Stimulated activated CD4-positive, alpha-beta T cell treated with anti-CD3 and anti-CD28 coated beads, TNF-alpha, amount 100 ng/mL, for 48 hours (primary cell): ENCODE results near the gene MYL12B.
"Not testable (repeated sequence)": the region's sequence is repeated elsewhere in the genome, so short reads cannot be mapped to it uniquely, and the experiment has no call there.

ENCODE experiments used
- DNase-seq, 3 donors: peaks; one replicate each; pipeline ENCODE4 v3.0.0-alpha.2; 2020; ENCODE audit warnings: low read depth in 3 of 3

Gene MYL12B

DNA sequence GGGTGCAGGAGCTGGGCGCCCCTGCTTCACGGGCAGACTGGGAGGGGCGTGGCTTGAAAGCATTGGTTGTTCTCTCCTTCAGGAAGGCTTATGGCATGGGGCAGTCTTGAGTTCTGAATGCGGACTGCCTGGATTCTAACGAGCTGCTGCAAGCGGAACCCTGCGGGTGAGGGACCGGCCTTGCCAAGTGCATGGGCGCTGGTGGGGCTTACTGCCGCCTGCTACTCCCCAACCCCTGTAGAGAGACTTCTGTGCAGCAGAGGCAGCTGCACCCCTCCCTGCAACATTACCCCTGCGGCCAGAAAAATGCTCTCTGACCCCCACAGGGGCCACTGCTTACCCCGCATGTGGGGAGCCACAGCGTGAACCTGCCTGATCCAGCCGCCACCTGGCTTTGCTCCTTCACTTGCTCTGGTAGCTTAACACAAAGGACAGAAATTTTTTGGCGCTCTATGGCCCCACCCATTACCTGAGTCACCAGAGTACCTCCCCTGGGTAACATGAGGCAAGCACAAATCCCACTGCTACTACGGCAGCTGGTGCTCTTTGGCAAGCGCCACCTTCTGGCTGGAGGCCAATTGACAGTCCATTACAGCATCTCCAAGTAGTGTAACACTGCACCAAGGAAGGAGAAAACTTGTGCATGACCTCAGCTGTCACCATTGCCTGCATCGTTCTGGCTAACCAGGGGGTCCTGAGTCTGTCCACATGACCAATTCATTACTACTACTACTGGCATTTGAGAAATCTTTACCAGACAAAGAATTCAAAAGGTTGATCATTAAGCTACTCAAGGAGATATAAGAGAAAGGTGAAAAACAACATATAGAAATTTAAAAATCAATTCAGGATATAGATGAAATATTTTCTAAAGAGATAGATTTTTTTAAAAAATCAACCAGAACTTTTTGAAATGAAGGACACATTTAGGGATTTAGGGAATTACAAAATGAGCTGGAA lies 35.4 kb downstream of the MYL12B start:
- DNase-seq: peak; percentile 84 to 90 (median 89)

DNA sequence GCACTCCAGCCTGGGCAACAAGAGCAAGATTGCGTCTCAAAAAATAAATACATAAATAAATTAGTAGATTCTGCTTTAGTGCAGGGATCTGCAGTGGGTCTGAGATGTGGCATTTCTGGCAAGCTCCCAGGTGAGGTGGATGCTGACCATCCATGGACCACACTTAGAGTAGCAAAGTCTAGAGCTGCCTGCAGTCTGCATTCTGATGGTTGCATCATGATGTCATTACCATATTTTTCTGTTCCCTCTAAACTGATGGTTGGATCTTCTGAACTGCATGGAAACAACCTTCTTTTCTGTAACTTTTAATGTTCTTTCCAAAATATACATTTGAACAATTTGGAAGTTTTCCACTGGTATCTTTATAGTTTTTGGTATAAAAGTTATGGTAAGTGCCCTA lies 42.9 kb downstream of the MYL12B start:
- no peak for DNase-seq

DNA sequence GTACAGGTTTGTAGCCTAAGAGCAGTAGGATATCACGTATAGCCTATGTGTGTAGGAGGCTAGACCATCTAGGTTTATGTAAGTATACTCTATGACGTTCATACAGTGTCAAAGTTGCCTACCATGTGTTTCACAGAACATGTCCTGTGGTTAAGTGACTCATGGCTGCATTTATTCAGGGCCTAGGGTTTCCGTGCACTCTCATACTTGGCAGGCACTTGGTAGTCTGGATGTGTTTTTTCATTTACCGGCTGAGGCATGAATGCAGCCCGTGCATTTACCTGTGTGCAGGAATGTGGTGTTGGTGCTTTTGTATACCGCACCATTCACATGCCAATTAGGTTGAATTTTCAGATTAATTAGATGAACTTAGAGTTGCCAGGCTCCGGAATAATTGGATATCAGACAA lies 43.4 kb downstream of the MYL12B start:
- DNase-seq: peak; percentile 19 to 41 (median 30)

DNA sequence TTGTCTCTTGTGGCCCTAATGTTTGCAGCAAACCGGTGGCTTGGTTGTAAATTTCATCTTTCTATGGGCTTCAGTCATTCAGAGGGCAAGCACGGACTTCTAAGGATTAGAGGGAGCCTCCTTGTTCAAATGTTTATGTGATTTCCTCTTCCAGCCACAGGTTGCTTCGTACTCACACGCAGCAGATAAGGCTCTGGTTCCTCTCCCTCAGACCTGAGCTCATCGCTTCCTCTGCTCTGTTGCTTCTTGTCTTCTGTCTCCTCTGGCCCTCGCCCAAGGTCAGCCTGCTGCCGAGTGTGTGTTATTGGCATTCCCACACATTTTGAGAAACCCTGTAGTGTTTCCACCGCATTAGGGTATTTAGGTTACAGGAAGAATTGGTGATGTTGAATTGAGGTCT lies 44.0 kb downstream of the MYL12B start:
- no peak for DNase-seq

DNA sequence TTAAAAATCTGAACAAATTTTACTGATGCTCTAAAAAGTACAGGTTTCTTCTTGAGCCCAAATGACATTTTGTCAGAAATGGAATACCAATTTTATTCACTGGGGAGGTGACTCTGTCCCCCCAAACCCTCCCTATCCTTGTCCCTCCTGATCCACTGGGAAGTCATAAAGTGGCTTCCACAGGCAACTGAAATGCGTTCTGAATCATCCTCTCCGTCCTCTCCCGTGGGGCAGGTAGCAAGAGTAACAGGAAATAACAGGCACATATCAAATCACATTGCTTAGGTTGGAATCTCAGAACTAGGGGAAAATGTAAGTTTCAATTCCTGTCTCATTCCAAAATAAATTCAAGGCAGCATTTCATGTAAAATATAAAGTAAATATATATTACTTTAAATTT lies 44.5 kb downstream of the MYL12B start:
- DNase-seq: no peak

DNA sequence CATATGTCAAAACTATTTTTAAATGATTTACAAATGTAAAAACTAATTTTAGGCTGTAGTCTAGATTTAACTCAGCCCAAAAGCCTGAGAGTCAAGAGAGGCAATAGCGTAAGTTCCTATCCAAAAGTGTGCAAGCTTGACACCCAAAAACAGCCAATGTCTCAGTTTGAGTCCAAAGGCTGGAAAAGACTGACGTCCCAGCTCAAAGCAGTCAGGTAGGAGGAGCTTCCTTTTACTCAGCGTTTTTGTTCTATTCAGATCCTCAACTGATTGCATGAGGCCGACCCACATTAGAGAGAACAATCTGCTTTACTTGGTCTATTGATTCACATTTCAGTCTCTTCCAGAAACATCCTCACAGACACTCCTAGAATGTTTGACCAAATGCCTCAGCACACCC lies 51.8 kb downstream of the MYL12B start:
- DNase-seq: no peak

DNA sequence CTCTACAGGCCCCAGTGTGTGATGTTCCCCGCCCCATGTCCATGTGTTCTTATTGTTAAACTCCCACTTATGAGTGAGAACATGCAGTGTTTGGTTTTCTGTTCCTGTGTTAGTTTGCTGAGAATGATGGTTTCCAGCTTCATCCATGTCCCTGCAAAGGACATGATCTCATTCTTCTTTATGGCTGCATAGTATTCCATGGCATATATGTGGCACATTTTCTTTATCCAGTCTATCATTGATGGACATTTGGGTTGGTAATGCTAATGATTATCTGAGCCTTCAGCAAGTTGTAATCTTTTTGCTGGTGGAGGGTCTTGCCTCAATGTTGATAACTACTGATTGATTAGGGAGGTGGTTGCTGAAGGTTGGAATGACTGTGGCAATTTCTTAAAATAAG lies 53.4 kb downstream of the MYL12B start:
- not testable (repeated sequence) for DNase-seq

DNA sequence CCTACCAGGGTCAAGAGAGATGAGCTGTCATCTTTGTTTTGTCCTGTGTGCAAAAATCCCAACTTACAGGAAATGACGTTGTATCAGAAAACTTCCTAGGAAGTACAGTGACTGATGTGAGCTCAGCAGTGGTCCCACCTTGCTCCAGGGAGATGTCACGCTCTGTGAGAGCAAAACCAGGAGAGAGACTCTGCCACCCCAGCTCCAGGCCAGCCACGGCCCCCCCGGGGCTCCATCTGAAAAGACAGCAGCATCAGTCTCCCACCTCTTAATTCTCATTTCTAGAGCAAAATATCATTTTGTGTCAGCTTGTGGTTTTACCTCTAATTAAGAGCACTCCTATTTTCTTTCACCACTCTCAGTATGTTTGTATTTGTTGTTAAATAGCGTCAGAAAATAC lies 57.5 kb downstream of the MYL12B start:
- no peak for DNase-seq

DNA sequence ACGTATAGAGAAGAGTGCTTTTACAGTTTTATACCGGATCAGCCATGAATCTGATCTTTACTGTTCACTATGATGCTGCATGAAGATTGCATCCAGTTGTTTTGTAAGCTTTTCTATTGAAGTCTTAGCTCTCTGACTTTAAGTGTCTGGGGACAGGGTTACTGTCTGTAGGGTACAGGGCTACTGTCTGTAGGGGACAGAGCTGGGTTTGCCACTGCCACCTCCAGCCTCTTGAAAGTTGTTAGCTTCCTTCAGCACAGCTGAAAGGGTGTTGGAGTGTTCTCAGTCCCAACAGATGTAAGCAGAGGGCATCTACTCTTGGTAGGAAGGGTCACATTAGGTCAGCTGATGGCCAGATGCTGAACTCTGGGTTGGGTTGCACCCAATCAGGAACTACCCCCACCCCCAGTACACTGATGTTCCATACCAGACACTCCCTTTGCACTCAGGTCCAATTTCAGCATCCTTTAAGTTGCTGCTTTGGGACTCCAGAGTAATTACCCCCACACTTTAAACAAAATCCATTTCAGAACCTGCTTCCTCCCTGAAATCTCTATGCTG lies 58.0 kb downstream of the MYL12B start:
- DNase-seq: no peak

DNA sequence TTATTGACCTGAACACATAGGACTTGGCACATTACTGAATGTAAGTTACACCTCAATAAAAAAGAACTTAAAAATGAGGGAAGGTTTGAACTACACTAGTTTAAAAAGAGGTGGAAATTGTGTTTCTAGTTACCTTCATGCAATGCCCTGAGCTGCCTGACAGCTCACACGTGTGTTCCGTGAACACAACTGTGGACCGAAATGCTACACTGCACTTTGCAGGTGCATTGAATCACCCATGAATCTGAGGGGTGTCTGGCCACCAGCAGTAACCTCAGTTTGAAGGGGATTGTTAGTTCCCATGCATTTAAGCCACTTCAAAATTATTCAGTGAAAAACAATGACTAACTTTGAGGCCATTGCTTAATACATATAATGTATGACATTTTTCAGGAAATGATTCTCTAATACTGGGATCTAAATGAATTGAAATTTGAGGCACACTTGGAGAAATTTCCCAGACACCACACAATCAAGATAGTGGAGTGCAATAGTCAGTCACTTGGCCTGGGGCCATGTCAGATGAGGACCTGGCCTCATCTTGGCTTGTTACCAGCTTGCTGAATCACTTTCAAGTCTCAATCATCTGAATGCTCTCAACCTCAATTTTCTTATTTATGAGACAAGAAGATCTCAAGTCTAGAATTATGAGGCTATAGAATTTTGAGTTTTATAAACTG lies 59.3 kb downstream of the MYL12B start:
- no peak for DNase-seq

DNA sequence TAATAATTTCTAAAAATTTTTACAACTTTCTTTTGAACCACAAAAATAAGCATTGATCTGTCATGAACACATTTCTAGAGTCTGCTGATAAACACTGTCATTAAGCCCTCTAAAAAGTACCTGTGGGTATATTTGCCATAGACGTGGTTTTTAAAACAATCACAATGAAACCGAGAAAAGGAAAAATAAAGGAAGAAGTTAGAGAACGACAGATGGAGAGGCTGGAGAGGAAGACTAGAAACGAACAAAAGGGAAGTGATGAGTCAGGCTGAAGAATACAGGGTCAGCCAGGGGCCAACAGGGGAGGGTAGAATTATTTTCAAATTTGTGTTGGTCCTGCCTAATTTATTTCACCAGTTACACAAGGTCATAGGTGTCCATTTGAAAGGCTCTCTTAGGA lies 62.0 kb downstream of the MYL12B start:
- no peak for DNase-seq
